DMS114 treated with DMSO at 0.1 percent for 48 hours (cell line): ENCODE data around the gene HEATR3.

Source experiments
- DNase-seq: peaks from one replicate; lab custom pipeline; 2025; ENCODE audit not compliant: unreplicated experiment; lab: John Stamatoyannopoulos, UW

The HEATR3 gene, protein sequence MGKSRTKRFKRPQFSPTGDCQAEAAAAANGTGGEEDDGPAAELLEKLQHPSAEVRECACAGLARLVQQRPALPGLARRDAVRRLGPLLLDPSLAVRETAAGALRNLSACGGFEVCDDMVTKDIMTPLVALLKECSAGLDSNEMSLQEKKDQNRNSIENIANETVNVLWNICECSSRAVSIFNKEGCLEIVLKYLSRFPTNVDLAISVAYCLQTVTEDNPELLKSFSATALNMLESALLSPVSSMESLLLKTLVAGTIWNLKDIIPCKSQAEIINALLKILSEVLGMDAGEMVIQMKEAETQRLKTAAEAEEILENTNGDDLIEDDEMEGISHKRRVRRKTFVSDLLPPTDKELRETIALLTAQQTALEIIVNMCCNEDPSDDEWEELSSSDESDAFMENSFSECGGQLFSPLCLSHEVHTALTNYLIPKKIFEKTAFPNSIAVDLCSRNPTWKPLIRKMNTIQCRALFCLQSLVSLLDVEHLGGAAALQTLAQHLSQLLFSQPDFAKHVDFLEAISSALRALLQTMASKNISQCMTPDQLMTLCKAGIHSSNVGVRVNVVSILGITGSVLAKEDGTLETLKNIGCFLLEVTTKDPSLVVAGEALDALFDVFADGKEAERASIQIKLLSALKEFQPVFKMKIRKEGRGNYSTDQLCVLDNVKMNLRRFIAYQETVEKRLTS

DNA sequence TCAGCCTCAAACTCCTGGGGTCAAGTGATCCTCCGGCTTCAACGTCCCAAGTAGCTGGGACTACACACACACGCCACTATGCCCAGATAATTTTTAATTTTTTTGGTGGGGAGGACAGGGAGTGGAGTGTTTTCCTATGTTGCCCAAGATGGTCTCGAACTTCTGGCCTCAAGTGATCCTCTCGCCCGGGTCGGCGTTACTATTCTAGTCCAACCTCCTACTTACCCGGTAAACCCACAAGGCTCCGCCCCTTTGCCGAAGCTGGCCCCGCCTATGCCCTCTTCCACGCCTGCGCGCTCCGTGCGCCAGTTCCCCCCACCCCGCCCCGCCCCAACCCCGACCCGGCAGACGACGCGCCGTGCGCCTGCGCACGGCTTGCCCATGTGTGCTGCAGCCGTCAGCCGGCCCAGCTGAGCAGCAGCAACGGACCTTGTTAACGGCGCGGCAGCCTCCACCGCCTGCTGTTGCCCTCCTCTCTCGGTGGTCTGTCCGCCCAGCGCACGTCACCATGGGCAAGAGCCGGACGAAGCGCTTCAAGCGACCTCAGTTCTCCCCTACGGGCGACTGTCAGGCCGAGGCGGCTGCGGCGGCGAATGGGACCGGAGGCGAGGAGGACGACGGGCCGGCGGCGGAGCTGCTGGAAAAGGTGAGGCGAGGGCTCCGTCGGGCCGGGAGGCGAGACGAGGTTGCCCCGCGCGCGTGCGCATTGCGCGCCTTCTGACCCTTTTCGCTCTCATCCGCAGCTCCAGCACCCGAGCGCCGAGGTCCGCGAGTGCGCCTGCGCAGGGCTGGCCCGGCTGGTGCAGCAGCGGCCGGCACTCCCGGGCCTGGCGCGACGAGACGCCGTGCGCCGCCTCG is at the start of gene HEATR3:
Gene HEATR3 (plus strand): TSS at position 347 of the 858 bp plus-strand sequence. CDS start 162 bp downstream, at position 509.
- DNase-seq: peak; percentile 84

DNA sequence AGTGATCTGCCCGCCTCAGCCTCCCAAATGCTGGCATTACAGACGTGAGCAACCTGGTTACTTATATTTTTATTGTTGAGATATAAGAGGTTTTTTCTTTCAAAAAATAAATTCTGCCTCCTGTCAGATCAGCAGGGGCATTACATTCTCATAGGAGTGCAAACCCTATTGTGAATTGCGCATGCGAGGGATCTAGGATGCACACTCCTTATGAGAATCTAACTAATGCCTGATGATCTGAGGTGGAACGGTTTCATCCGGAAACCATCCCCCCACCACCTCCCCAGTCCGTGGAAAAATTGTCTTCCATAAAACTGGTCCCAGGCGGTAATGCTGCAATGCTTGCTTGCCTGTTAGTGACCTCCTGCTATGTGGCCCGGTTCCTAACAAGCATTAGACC is 48.2 kb upstream of the HEATR3 start:
- no peak for DNase-seq

DNA sequence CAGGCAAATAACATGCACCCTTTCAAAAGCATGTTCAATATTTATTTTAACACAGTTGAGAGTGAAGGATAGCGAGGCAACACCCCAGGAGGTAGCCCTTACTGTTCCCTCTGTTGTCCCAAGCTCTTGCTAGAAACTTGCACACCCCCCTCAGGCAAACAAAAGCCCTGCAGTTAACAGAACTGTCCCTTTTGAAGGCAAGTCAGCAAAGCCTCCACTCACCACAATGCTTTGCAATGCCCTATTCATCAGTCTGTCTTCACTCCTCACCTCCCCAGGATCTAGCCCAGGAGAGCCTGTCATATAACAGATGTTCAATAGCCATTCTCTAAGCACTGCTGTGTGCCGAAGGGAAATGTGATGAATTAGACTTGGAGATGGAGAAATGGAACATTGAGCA is 44.2 kb upstream of the HEATR3 start:
- no peak for DNase-seq

DNA sequence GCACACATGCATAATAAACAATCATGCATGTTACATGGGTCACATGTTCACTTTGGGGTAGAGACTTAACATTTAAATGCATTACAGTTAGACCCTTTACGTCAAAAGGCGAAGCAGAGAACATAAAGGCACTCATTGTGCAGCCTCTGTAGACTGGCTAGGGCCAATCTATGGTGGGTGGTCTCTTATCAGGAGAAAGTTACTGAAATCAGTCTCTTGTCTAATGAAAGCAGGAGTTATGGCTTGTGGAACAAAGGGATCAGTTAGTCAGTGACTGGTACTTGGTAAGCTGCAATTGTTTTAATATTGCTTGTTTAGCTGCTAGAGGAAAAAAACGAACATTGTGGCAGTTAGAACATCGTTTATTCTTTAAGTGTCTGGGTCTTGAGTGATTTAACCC is 42.1 kb upstream of the HEATR3 start:
- DNase-seq: no peak

DNA sequence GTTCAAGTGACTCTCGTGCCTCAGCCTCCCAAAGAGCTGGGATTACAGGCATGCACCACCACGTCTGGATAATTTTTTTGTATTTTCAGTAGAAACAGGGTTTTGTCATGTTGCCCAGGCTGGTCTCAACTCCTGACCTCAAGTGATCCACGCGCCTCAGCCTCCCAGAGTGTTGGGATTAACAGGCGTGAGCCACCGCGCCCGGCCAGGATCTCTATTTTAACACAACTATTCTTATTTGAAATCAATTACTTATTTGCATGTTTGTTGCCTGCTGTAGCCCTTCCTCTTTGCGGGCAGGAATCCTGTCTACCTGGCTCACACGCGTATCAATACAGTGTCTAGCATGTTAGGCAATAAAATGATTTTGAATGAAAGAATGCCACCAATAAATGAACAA is 41.6 kb upstream of the HEATR3 start:
- no peak for DNase-seq

DNA sequence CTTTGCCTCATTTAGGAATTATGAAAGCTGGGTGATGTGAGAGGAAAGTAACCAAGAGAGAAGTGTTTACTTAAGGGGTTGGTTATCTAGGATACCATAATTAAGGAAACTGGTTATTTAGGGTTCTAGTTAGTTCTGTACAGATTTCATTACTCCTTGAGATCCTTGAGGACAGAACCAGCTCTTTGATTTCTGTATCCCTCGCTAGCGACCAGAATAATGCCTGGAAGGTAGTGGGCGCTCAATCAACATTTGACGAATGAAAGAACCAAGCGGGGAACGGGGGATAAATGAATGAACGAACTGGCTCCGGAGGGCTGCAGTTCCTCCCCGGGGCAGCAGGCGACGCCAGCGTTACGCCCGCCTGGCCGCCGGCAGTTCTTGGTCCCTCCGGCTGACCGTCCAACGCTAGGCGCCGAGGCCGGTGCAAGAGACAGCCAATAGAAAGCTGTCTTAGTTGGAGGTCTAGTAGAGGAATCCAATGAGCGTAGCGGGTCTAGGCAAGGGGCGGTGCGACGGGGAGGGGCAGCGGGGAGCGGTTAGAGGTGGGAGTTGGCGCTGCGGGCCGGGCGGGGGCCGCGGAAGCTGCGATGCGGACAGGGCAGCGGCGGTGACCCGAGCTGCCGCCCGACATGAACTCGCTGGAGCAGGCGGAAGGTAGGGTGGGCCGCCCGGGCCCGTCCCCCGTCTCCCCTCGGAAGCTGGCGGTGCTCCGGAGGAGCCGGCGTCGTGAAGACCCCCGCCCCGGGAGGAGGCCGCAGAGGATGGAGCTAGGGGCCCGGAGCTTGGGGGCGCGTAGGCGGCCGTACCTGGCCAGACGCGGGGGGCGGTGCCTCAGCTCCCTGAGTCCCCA is 40.9 kb upstream of the HEATR3 start, which contains the start of gene CNEP1R1:
Gene CNEP1R1 (plus strand): TSS at position 542 of the 853 bp plus-strand sequence. CDS start 91 bp downstream, at position 633.
- peak; percentile 95 for DNase-seq

- no peak for DNase-seq
These were observed 40.2 kb upstream of the HEATR3 start for GRCh38 chr16:50025537-50025931.

GRCh38 chr16:50027829-50028228 is 37.9 kb upstream of the HEATR3 start:
- no peak for DNase-seq

GRCh38 chr16:50035468-50035992 is 30.2 kb upstream of the HEATR3 start:
- no peak for DNase-seq

DNA sequence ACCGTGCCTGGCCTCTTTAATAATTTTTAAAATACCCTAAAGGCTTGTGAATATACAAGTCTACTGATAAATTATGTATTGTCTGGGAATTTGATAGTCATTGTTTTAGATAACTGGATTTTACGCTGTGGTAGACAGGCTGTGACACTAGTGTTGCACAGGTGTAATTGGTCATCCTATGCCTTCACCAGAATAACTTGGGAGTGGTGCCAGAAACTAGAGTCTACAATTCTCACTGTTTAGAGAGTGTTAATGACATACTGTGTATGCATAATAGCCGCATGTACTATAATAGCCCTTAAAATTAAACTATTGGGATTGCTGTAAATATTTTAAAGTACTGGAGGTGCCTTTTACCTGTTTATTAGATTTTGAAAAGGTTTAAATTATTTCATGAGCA is 29.3 kb upstream of the HEATR3 start:
- no peak for DNase-seq

- no peak for DNase-seq
These were observed 28.0 kb upstream of the HEATR3 start for GRCh38 chr16:50037662-50038220.

DNA sequence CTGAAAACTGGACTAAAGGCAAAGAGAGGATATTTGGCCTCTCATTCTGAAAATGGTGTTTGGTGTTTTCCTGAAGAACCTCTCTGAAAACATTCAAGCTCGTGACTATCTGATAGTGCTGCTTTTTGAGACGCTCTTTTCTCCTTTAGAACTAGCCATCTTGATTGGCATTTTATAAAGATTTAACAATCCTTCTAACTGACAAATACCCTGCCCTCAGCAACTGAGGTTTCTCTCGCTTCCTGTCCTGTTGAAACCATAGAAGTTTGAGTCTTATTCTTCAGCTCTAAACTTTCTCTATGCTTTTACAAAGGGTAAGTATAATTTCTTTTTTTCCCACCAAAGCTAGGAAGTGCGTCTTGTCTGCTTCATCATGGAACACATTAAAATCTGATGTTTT is 27.5 kb upstream of the HEATR3 start:
- no peak for DNase-seq

DNA sequence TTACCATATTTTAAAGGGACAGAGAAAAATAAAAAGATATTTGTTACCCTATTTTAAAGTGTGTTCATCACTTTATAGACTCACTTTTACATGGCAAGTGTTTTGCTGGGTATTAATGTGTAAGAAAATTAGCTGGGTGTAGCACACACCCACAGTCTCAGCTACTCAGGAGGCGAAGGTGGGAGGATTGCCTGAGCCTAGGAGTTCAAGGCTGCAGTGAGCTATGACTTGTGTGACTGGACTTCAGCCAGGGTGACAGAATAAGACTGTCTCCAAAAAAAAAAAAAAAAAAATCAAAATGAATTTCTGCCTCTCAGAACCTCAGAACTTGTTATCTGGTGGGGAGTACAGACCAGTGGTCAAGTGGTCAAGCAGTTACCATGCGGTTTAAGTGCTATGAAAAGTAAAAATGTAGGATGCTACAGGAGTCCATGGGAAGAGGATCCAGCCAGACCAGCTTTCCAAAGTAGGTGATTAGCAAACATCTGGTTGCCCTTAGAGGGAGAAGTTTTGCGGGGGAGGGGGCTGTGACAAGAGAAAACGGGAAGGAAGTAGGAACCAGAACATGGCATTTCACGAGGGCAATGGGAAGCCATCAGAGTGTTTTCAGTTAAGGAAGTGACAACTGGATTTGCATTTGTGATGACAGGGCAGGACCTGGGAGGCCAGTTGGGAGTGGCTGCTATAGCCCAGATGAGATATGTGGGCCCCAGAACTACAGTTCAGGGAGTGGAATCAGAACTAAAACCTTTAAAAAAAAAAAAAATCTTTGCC is 26.8 kb upstream of the HEATR3 start:
- no peak for DNase-seq

DNA sequence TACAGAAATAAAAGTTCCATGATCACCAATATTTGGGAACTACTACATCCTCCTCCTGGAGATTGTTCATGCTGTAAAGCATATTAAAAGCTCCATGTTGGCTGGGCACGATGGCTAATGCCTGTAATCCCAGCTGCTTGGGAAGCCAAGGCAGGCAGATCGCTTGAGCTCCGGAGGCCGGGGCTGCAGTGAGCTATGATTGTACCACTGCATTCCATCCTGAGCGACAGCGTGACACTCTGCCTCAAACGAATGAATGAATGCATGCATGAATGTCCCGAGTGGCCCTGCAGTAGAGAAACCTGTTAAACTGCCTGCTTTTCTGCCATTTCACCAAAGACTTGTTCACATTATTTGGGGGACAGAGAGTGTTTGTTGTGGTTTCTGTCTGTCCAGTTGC is 25.8 kb upstream of the HEATR3 start:
- DNase-seq: no peak

DNA sequence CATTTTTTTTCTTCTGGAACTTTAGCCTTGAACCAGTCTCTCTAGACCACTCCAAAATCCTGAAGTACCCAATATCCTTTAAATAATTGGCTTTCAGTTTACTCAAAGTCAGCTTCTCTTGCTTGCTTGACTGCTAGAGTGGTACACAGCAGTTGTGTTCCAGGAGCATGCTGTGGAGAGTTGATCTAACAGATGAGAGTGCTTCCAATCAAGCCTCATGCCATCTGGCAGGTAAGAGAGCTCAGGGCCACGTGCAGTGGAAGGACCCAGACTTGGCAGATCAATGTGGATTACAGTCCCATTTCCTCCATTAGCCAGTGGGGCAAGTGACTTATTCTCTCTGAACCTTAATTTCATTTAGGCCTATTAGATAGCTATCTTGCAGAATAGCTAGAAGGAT is 25.1 kb upstream of the HEATR3 start:
- no peak for DNase-seq

DNA sequence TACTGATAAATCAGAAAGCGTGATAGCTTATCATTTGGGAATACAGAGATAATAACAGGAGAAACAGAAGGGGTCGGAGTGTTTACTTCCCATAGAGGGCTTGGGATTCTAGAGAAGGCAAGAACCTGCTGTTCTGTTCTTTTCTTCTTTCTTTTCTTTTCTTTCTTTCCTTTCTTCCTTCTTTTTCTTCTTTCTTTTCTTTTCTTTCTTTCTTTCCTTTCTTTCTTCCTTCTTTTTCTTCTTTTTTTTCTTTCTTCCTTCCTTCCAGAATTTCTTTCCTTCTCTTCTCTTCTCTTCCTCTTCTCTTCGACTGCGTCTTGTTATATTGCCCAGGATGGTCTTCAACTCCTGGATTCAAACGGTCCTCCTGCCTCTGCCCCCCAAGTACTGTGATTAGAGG is 22.4 kb upstream of the HEATR3 start:
- DNase-seq: no peak

DNA sequence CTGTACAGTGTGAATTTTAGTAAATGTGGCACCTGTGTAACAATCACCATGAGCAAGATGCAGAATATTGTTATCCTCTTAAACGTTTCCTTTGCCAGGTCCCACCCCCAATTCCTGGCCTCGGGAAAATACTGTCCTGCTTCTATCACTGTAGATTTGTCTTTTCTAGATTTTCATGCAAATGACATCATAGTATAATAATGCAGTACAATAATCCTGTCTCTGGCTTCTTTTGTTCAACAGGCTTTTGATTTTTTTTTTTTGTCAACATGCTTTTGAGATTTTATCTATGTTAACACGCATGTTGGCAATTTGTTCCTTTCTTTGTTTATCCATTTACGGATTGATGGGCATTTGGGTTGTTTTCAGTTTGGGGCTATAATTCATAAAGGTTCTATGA is 20.4 kb upstream of the HEATR3 start:
- no peak for DNase-seq

GRCh38 chr16:50046853-50047252 is 18.9 kb upstream of the HEATR3 start:
- DNase-seq: no peak

- no peak for DNase-seq
These were observed 17.9 kb upstream of the HEATR3 start for GRCh38 chr16:50047864-50048263.
